Activated naive CD8-positive, alpha-beta T cell (primary cell): Measurements from ENCODE around the gene DACT2.
"Not testable (repeated sequence)": the region's sequence is repeated elsewhere in the genome, so short reads cannot be mapped to it uniquely, and the experiment has no call there.

Source experiments
- H3K27ac Mint-ChIP-seq: one replicate; pipeline ENCODE4 v1.8.0; 2021; ENCODE audit warnings: mixed read lengths
- H3K27me3 Mint-ChIP-seq: one replicate; pipeline ENCODE4 v1.8.0; 2021; ENCODE audit warnings: mixed read lengths
- H3K36me3 Mint-ChIP-seq: one replicate; pipeline ENCODE4 v1.8.0; 2021; ENCODE audit warnings: mixed read lengths
- H3K4me1 Mint-ChIP-seq: one replicate; pipeline ENCODE4 v1.8.0; 2021; ENCODE audit warnings: low read depth, mixed read lengths
- H3K4me3 Mint-ChIP-seq: one replicate; pipeline ENCODE4 v1.8.0; 2021; ENCODE audit warnings: mild to moderate bottlenecking, mixed read lengths
- H3K9me3 Mint-ChIP-seq: one replicate; pipeline ENCODE4 v1.8.0; 2021; ENCODE audit warnings: low read depth, mixed read lengths

Gene DACT2

GRCh38 chr6:168277274-168277669, 42.3 kb downstream of the DACT2 start:
- Mint-ChIP-seq H3K4me3 (no peak overlapping the region), H3K9me3 (no peaks in the 10 kb centered on the region), H3K27ac (no peak overlapping the region), H3K36me3 (no peaks in the 10 kb centered on the region), H3K27me3 (peaks cover 7% of the 10 kb centered on the region), H3K4me1 (no peaks in the 10 kb centered on the region)

GRCh38 chr6:168276576-168277273, 42.9 kb downstream of the DACT2 start:
- Mint-ChIP-seq H3K4me3 (no peak overlapping the region), H3K4me1 (no peaks in the 10 kb centered on the region), H3K27me3 (peaks cover 7% of the 10 kb centered on the region), H3K36me3 (no peaks in the 10 kb centered on the region), H3K27ac (no peak overlapping the region), H3K9me3 (no peaks in the 10 kb centered on the region)

GRCh38 chr6:168275168-168275567, 44.4 kb downstream of the DACT2 start:
- H3K4me3 Mint-ChIP-seq, result no peak overlapping the region
- peaks cover 7% of the 10 kb centered on the region for H3K27me3 Mint-ChIP-seq
- H3K4me1 Mint-ChIP-seq, result no peaks in the 10 kb centered on the region
- H3K36me3 Mint-ChIP-seq, result no peaks in the 10 kb centered on the region
- H3K9me3 Mint-ChIP-seq, result no peaks in the 10 kb centered on the region
- no peak overlapping the region for H3K27ac Mint-ChIP-seq

GRCh38 chr6:168274037-168274952, 45.3 kb downstream of the DACT2 start:
- H3K27ac Mint-ChIP-seq, result no peak overlapping the region
- H3K4me3 Mint-ChIP-seq, result no peak overlapping the region
- H3K27me3 Mint-ChIP-seq, result peaks cover 7% of the 10 kb centered on the region
- H3K36me3 Mint-ChIP-seq, result no peaks in the 10 kb centered on the region
- no peaks in the 10 kb centered on the region for H3K4me1 Mint-ChIP-seq
- H3K9me3 Mint-ChIP-seq, result no peaks in the 10 kb centered on the region

GRCh38 chr6:168273441-168274036, 46.0 kb downstream of the DACT2 start:
- Mint-ChIP-seq H3K27me3 (peaks cover 7% of the 10 kb centered on the region), H3K36me3 (no peaks in the 10 kb centered on the region), H3K9me3 (no peaks in the 10 kb centered on the region), H3K4me1 (no peaks in the 10 kb centered on the region), H3K27ac (no peak overlapping the region), H3K4me3 (no peak overlapping the region)

DNA sequence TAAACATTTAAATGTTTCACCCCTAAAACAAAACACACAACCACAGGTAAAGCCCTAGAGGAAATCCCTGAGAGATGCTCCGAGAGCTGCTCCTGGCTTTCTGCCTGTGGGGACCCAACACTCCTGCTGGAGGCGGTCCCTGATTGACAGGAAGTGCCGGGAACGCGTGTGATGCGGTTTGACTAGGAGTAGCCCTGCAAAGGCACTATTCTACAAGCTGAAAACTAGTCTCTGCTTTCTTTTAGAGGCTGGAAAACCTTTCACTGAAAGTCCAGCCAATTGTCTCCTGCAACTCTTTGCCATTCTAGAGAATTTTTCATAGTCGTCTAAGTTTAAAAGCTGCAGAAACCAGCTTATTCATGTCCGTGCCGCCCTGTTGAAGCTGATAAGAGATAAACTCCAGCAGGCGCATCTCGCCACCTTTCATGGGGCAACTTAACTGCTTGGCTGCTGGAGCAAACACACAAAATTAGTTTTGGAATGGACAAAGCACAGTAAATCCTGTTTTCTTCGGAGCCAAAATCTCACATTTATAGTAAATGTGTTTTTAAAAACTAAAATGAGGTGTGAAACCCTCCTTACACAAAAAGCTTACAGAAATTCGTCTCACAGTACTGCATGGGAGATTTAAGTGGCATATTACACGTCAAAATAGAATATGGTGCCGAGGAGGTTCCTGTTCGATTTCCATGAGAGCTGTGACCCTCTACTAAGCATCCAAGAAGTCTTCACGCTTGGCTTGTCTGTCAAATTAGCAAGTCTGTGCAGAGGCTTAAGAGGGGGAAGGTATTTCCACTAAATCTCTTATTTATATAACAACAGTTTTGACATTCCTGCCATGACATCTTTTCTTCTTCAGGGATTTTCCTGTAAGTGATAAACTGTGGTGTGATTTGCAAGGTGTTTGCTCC, 46.9 kb downstream of the DACT2 start:
- H3K9me3 Mint-ChIP-seq, result no peaks in the 10 kb centered on the region
- H3K36me3 Mint-ChIP-seq, result no peaks in the 10 kb centered on the region
- no peak overlapping the region for H3K27ac Mint-ChIP-seq
- H3K4me3 Mint-ChIP-seq, result no peak overlapping the region
- peaks cover 5% of the 10 kb centered on the region for H3K27me3 Mint-ChIP-seq
- H3K4me1 Mint-ChIP-seq, result no peaks in the 10 kb centered on the region

DNA sequence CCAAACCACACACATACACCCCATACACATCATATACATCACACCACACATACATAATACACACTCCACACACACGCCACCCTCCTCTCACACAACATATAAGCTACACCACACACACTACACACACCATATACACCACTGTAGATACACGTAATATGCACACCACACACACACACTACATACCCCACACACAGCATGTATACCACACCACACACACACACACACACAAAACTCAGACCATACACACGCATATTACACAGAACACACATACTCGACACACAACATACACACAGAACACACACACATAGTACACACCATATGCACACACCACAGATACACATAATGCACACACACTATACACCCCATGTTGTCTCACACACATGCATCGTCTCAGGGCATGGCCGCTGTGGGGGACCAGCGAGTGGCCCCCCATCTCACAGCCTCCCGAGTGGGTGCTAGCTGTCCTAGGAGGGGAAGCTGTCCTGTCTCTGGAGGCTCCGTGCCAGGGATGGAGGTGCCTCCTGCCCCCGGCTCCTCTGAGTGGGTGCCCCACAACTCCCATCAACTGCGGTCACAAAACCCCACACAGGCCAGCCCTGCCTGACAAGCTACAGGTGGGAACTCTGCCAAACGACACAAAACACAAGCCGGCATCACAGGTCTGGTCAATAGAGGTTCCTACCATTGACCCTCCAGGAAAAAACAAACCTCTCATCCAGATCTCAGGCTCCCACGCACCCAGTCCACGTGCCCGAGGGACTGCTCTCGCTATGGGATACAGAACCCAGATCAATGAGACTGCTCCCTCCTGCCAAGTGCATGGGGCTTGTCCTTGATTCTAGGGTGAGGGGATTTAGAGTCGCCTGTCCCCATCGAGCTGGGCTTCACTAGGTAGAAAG, 49.1 kb downstream of the DACT2 start:
- Mint-ChIP-seq H3K4me3 (no peak overlapping the region), H3K27me3 (peaks cover 3% of the 10 kb centered on the region), H3K36me3 (no peaks in the 10 kb centered on the region), H3K27ac (no peak overlapping the region), H3K4me1 (no peaks in the 10 kb centered on the region), H3K9me3 (no peaks in the 10 kb centered on the region)

- H3K27ac Mint-ChIP-seq, result no peak overlapping the region
- no peaks in the 10 kb centered on the region for H3K36me3 Mint-ChIP-seq
- no peaks in the 10 kb centered on the region for H3K9me3 Mint-ChIP-seq
- H3K4me1 Mint-ChIP-seq, result no peaks in the 10 kb centered on the region
- peaks cover 1% of the 10 kb centered on the region for H3K27me3 Mint-ChIP-seq
- H3K4me3 Mint-ChIP-seq, result no peak overlapping the region
Observed at GRCh38 chr6:168269455-168270243, 49.9 kb downstream of the DACT2 start.

DNA sequence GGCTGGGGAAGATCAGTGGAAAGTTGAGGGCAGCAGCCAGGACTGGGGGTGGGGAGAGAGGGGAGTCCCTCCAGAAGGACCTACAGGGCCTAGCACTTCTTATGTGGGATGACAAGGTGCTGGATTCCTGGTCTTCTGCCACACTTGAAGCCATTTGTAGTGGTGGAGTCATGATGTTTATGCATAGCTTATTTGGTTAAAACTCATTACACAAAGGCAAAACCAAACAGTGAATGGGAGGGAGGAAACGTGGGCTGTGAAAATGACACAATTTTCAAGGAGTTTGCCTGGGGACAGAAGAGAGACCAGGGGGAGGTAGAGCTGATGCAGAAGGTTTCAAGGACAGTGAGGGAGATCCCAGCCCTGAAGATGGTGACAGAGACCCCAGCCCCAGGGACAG, 50.8 kb downstream of the DACT2 start:
- H3K4me3 Mint-ChIP-seq, result no peak overlapping the region
- H3K27me3 Mint-ChIP-seq, result peaks cover 1% of the 10 kb centered on the region
- H3K27ac Mint-ChIP-seq, result no peak overlapping the region
- H3K4me1 Mint-ChIP-seq, result no peaks in the 10 kb centered on the region
- no peaks in the 10 kb centered on the region for H3K36me3 Mint-ChIP-seq
- H3K9me3 Mint-ChIP-seq, result no peaks in the 10 kb centered on the region

DNA sequence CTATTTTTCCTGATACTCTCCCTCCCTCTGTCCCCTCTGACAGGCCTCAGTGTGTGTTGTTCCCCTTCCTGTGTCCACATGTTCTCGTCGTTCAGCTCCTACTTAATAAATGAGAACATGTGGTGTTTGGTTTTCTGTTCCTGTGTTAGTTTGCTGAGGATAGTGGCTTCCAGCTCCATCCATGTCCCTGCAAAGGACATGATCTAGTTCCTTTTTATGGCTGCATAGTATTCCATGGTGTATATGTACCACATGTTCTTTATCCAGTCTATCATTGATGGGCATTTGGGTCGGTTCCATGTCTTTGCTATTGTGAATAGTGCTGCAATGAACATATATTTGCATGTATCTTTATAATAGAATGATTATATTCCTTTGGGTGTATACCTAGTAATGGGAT, 51.8 kb downstream of the DACT2 start:
- not testable (repeated sequence) for H3K36me3 Mint-ChIP-seq, H3K9me3 Mint-ChIP-seq, H3K4me1 Mint-ChIP-seq, H3K27ac Mint-ChIP-seq, H3K27me3 Mint-ChIP-seq, H3K4me3 Mint-ChIP-seq

GRCh38 chr6:168265827-168266815, 53.5 kb downstream of the DACT2 start:
- Mint-ChIP-seq H3K27ac (no peak overlapping the region), H3K4me3 (no peak overlapping the region), H3K36me3 (no peaks in the 10 kb centered on the region), H3K4me1 (no peaks in the 10 kb centered on the region), H3K9me3 (no peaks in the 10 kb centered on the region), H3K27me3 (no peaks in the 10 kb centered on the region)

- no peaks in the 10 kb centered on the region for H3K4me1 Mint-ChIP-seq
- H3K9me3 Mint-ChIP-seq, result no peaks in the 10 kb centered on the region
- H3K36me3 Mint-ChIP-seq, result no peaks in the 10 kb centered on the region
- peaks cover 2% of the 10 kb centered on the region for H3K27me3 Mint-ChIP-seq
- no peak overlapping the region for H3K4me3 Mint-ChIP-seq
- no peak overlapping the region for H3K27ac Mint-ChIP-seq
Observed at GRCh38 chr6:168265394-168265793, 54.2 kb downstream of the DACT2 start.
